ENCODE data around the gene CHRNB2.

DNA sequence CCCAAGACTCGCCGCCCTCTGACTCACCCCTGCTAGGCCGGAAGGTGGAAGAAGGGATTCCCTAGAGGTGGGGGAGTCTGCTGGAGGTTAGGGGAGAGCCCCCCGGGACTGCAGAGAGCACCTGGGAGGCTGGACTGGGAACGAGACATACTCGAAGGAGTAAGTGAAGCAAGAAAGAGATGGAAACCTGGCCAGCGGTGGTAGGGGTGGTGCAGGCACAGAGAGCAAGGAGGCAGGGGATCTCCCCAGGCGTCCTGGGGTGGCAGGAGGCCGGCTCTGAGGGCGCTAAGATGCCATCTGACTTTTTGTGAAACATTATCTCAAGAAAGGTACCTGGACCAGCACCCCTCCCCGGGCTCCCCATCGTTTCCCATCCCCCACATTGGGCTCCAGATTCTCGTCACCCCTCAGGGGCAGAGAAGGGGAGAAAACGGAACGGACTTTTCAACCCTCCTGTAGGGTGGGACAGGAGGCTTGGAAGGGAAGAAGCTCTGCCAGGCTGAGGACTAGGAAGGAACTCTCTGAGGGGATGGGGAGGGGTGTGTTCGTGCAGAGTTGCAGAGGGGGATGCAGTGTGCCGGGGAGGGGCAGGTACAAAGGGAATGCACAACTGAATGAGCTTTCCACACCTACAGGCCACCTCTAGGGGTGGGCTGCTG is 708 bp downstream of the CHRNB2 start:
- TF ChIP-seq RCOR1 (IDR thresholded peaks at IDR 0.05; ENCODE audit: insufficient replicate concordance, low read length) (no peak), RAD21 (IDR thresholded peaks at IDR 0.05; ENCODE audit: low read length) (no peak), MAFK (IDR thresholded peaks at IDR 0.05; ENCODE audit: low read depth, low read length) (no peak), FOS (IDR thresholded peaks at IDR 0.05; ENCODE audit: low read depth, low read length) (no peak), POLR2A (IDR thresholded peaks at IDR 0.05; ENCODE audit: low read depth, low read length) (no peak), USF2 (IDR thresholded peaks at IDR 0.05; ENCODE audit: low read depth, low read length) (no peak), CEBPB (IDR thresholded peaks at IDR 0.05; ENCODE audit: low read depth, low read length) (no peak), MAZ (IDR thresholded peaks at IDR 0.05; ENCODE audit: borderline replicate concordance, low read depth, low read length) (no peak), ELK1 (IDR thresholded peaks at IDR 0.05; ENCODE audit: borderline replicate concordance, low read depth, low read length) (no peak), MXI1 (IDR thresholded peaks at IDR 0.05; ENCODE audit: borderline replicate concordance, low read depth, low read length) (no peak), NFE2L2 (IDR thresholded peaks at IDR 0.05; ENCODE audit: low read depth, low read length) (no peak)
- TF ChIP-seq, protein P1, sequence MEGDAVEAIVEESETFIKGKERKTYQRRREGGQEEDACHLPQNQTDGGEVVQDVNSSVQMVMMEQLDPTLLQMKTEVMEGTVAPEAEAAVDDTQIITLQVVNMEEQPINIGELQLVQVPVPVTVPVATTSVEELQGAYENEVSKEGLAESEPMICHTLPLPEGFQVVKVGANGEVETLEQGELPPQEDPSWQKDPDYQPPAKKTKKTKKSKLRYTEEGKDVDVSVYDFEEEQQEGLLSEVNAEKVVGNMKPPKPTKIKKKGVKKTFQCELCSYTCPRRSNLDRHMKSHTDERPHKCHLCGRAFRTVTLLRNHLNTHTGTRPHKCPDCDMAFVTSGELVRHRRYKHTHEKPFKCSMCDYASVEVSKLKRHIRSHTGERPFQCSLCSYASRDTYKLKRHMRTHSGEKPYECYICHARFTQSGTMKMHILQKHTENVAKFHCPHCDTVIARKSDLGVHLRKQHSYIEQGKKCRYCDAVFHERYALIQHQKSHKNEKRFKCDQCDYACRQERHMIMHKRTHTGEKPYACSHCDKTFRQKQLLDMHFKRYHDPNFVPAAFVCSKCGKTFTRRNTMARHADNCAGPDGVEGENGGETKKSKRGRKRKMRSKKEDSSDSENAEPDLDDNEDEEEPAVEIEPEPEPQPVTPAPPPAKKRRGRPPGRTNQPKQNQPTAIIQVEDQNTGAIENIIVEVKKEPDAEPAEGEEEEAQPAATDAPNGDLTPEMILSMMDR (conservative IDR thresholded peaks at IDR 0.05; ENCODE audit: low read depth, low read length): no peak
